Measurements from ENCODE around the gene FIGLA. TPM values are rescaled to one million over a fixed set of nuclear protein-coding genes. Genes with fewer than 3 reads are reported as not detected.

The FIGLA gene
- total RNA-seq, 4 donors from 2014 or later: not detected

GRCh38 chr2:70829916-70830315 lies 39.5 kb upstream of the FIGLA start:
- Histone ChIP-seq H3K9me3 (no peaks in the 10 kb centered on the region), H3K27ac (no peak overlapping the region), H3K4me3 (no peak overlapping the region), H3K36me3 (no peaks in the 10 kb centered on the region), H3K27me3 (peaks cover 10% of the 10 kb centered on the region), H3K4me1 (no peaks in the 10 kb centered on the region)
- TF ChIP-seq POLR2A (IDR thresholded peaks at IDR 0.05): no peak
- TF ChIP-seq POLR2AphosphoS5 (IDR thresholded peaks at IDR 0.05): no peak
- no peak for TF ChIP-seq CTCF (IDR thresholded peaks at IDR 0.05)
- TF ChIP-seq EP300 (IDR thresholded peaks at IDR 0.05): no peak
- WGBS: 53% methylated on average over 1 of the region's 1 CpG
- DNase-seq (ENCODE audit: low spot score in 2 of 2): no peak

- Histone ChIP-seq H3K4me3 (no peak overlapping the region), H3K9me3 (no peaks in the 10 kb centered on the region), H3K27ac (no peak overlapping the region), H3K4me1 (no peaks in the 10 kb centered on the region), H3K36me3 (no peaks in the 10 kb centered on the region), H3K27me3 (peaks cover 5% of the 10 kb centered on the region)
- TF ChIP-seq POLR2A (IDR thresholded peaks at IDR 0.05) (no peak), POLR2AphosphoS5 (IDR thresholded peaks at IDR 0.05) (no peak), CTCF (IDR thresholded peaks at IDR 0.05) (no peak), EP300 (IDR thresholded peaks at IDR 0.05) (no peak)
- WGBS: 61% methylated on average over 6 of the region's 6 CpGs
- DNase-seq (ENCODE audit: low spot score in 2 of 2): no peak
These were observed 38.7 kb upstream of the FIGLA start for GRCh38 chr2:70828914-70829824.

- no peak overlapping the region for H3K27ac ChIP-seq
- TF ChIP-seq POLR2AphosphoS5 (IDR thresholded peaks at IDR 0.05) (no peak), EP300 (IDR thresholded peaks at IDR 0.05) (no peak), CTCF (IDR thresholded peaks at IDR 0.05) (no peak), POLR2A (IDR thresholded peaks at IDR 0.05) (no peak)
- H3K36me3 ChIP-seq: no peaks in the 10 kb centered on the region
- no peaks in the 10 kb centered on the region for H3K27me3 ChIP-seq
- no peak for DNase-seq (ENCODE audit: low spot score in 2 of 2)
- no peaks in the 10 kb centered on the region for H3K4me1 ChIP-seq
- WGBS: 70% methylated on average over 5 of the region's 5 CpGs
- no peak overlapping the region for H3K4me3 ChIP-seq
- H3K9me3 ChIP-seq: no peaks in the 10 kb centered on the region
These were observed 37.7 kb upstream of the FIGLA start for GRCh38 chr2:70828115-70828514.

GRCh38 chr2:70827388-70827787 lies 36.9 kb upstream of the FIGLA start:
- Histone ChIP-seq H3K4me3 (no peak overlapping the region), H3K27ac (no peak overlapping the region), H3K9me3 (no peaks in the 10 kb centered on the region), H3K4me1 (no peaks in the 10 kb centered on the region), H3K36me3 (no peaks in the 10 kb centered on the region), H3K27me3 (no peaks in the 10 kb centered on the region)
- no peak for DNase-seq (ENCODE audit: low spot score in 2 of 2)
- TF ChIP-seq POLR2AphosphoS5 (IDR thresholded peaks at IDR 0.05) (no peak), CTCF (IDR thresholded peaks at IDR 0.05) (no peak), EP300 (IDR thresholded peaks at IDR 0.05) (no peak), POLR2A (IDR thresholded peaks at IDR 0.05) (no peak)
- 72% methylated on average over 5 of the region's 5 CpGs for WGBS

- H3K9me3 ChIP-seq: no peaks in the 10 kb centered on the region
- H3K4me3 ChIP-seq: no peak overlapping the region
- DNase-seq (ENCODE audit: low spot score in 2 of 2): no peak
- no peak overlapping the region for H3K27ac ChIP-seq
- TF ChIP-seq POLR2AphosphoS5 (IDR thresholded peaks at IDR 0.05) (no peak), EP300 (IDR thresholded peaks at IDR 0.05) (no peak), CTCF (IDR thresholded peaks at IDR 0.05) (no peak), POLR2A (IDR thresholded peaks at IDR 0.05) (no peak)
- H3K36me3 ChIP-seq: no peaks in the 10 kb centered on the region
- H3K27me3 ChIP-seq: no peaks in the 10 kb centered on the region
- WGBS: 57% methylated on average over 4 of the region's 4 CpGs
- no peaks in the 10 kb centered on the region for H3K4me1 ChIP-seq
These were observed 36.4 kb upstream of the FIGLA start for GRCh38 chr2:70826696-70827350.

Data from suprapubic skin (tissue), 4 donors.